HCT116 (cell line): Measurements from ENCODE around the gene CYB5R2.

Experiments used
- ATF3 ChIP-seq: IDR thresholded peaks from 2 replicates; pipeline ENCODE4 v1.6.1; 2012
- CTCF ChIP-seq, 3 experiments: fragments of 200-600 bp in 1 of 3; sonication (generic) in 1 of 3; IDR thresholded peaks in 2 of 3; conservative IDR thresholded peaks in 1 of 3; 2 replicates each; pipeline ENCODE4 v1.5.1; 2012 to 2017; ENCODE audit warnings: low read depth in 2 of 3, low read length in 2 of 3, antibody characterized with exemption in 1 of 3, borderline replicate concordance in 1 of 3, control low read depth in 1 of 3, mild to moderate bottlenecking in 1 of 3, mixed read lengths in 1 of 3, mixed run types in 1 of 3, moderate library complexity in 1 of 3; ENCODE audit not compliant: insufficient read depth in 1 of 3
- POLR2A ChIP-seq: IDR thresholded peaks from 2 replicates; pipeline ENCODE4 v1.7.0; 2011; ENCODE audit warnings: borderline replicate concordance; ENCODE audit not compliant: insufficient read depth, insufficient read length; ENCODE audit errors: extremely low read depth
- POLR2AphosphoS5 ChIP-seq: IDR thresholded peaks from 2 replicates; pipeline ENCODE4 v1.6.1; 2011; ENCODE audit warnings: mild to moderate bottlenecking, low read depth, low read length, moderate library complexity
- RAD21 ChIP-seq: IDR thresholded peaks from 2 replicates; pipeline ENCODE4 v1.6.1; 2012; ENCODE audit warnings: low read depth, mild to moderate bottlenecking
- SP1 ChIP-seq: IDR thresholded peaks from 2 replicates; pipeline ENCODE4 v1.6.1; 2012; ENCODE audit warnings: low read depth

- TF ChIP-seq RAD21 (no peak), ATF3 (no peak), CTCF (IDR thresholded peaks at IDR 0.05 in 2 of 3, conservative IDR thresholded peaks at IDR 0.05 in 1 of 3; ENCODE audit: borderline replicate concordance in 1 of 3, insufficient read depth in 1 of 3, low read depth in 2 of 3, low read length in 2 of 3) (no peak), SP1 (no peak), POLR2A (no peak), POLR2AphosphoS5 (no peak)
These were observed 33.1 kb upstream of the CYB5R2 start, which contains the start of gene OVCH2 for GRCh38 chr11:7706377-7706776.
